Activated naive CD4-positive, alpha-beta T cell (primary cell): ENCODE results near the gene BCL7B.
"Not testable (repeated sequence)": the region's sequence is repeated elsewhere in the genome, so short reads cannot be mapped to it uniquely, and the experiment has no call there.

ENCODE experiments used
- DNase-seq, 4 experiments: peaks; one replicate each; lab custom pipeline; 2025; lab: John Stamatoyannopoulos, UW

Gene BCL7B

GRCh38 chr7:73533742-73534141 is 23.7 kb downstream of the BCL7B start:
- DNase-seq, result no peak

- no peak for DNase-seq
Measured at GRCh38 chr7:73532224-73532623, 25.3 kb downstream of the BCL7B start.

DNA sequence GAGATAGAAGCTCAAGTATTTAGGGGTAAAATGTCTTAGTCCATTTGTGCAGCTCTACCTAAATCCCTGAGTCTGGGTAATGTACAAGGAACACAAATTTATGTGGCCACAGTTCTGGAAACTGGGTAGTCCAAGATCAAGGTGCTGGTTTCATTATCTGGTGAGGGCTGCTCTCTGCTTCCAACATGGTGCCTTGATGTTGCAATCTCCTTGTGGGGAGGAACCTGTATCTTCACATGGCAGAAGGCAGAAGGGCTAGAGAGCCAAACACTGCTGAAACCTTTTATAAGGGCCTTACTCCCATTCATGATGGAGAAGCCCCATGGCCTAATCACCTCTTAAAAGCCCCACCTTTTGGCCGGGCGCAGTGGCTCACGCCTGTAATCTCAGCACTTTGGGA is 26.7 kb downstream of the BCL7B start:
- DNase-seq, result no peak

GRCh38 chr7:73526896-73527821 is 30.3 kb downstream of the BCL7B start:
- no peak for DNase-seq

DNA sequence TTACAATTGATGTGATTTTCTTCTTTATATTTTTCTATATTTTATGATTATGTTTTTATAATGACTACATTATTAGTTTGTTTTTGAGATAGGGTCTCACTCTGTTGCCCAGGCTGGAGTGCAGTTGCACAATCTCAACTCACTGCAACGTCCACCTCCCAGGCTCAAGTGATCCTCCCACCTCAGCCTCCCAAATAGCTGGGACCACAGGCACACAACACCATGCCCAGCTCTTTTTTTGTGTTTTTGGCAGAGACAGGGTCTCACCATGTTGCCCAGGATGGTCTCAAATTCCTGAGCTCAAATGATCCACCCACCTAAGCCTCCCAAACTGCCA is 31.4 kb downstream of the BCL7B start:
- DNase-seq, result not testable (repeated sequence)

GRCh38 chr7:73522105-73522872 is 35.2 kb downstream of the BCL7B start, which contains the start of gene BAZ1B:
BAZ1B (minus strand) TSS chr7:73522293; CDS start chr7:73521933, 360 bp downstream.
- peak; percentile 81 to 94 (median 88) for DNase-seq

GRCh38 chr7:73521636-73522104 is 35.8 kb downstream of the BCL7B start:
- peak in 1 of 4 experiments; percentile 46 for DNase-seq

DNA sequence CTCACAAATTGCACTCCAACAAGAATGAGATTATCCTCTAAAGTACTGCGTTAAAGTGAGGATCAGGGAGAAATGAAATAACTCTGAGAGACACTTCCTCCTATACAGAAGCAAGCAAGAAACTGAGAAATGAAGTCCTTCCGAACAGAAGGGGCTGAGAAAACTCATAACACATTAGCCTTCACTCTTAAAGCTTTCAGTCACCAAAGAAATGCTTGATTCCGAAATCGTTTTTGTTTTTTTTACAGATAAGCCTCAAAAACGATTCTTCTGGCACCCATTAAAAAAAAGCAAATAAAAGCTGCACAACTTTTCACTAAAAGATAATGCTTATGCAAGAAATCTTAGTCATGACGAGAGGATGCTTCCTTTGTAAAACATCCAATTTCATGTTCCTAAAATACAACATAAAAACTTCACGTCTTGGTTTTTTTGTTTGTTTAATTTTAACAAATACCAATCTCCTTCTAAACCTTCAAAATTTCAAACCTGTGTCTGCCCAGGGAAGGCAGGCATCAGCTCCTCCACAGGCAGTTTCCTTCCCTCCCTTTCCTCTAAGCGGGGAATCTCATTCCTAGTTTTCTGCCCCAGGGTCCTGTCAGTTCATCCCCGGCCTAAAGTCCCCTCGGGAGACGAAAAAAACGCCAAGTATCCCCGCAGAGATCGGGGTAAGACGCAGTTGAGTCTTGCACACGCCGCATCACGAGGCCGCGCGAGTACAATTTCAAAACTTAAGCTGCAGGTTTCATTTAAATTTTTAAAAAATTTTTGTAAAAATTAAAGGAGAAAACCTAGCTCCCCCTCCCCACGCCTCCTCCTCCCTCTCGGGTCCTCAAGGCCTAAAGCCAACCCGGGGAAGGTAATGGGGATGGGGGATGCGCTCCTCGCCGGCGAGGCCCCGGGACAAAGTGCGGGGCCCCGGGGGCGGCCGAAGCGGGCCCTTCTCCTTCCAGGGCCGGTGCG is 36.5 kb downstream of the BCL7B start:
- no peak for DNase-seq

- no peak for DNase-seq
Measured at GRCh38 chr7:73519867-73520672, 37.4 kb downstream of the BCL7B start.

DNA sequence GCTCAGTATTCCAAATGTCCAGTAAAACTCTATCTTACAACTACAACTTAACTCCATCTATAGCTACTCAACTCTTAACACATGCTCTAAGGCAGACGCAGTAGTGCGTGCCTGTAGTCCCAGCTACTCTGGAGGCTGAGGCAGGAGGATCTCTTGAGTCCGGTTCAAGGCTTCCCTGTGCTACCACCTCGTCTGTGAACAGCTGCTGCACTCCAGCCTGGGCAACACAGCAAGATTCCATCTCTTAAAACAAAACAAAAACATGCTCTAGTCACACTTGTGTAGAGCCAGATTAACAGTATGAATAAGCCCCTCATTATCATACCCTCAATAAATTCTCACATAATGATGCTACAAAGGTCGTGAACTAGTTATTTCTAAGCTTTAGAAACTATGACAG is 39.0 kb downstream of the BCL7B start:
- no peak for DNase-seq

DNA sequence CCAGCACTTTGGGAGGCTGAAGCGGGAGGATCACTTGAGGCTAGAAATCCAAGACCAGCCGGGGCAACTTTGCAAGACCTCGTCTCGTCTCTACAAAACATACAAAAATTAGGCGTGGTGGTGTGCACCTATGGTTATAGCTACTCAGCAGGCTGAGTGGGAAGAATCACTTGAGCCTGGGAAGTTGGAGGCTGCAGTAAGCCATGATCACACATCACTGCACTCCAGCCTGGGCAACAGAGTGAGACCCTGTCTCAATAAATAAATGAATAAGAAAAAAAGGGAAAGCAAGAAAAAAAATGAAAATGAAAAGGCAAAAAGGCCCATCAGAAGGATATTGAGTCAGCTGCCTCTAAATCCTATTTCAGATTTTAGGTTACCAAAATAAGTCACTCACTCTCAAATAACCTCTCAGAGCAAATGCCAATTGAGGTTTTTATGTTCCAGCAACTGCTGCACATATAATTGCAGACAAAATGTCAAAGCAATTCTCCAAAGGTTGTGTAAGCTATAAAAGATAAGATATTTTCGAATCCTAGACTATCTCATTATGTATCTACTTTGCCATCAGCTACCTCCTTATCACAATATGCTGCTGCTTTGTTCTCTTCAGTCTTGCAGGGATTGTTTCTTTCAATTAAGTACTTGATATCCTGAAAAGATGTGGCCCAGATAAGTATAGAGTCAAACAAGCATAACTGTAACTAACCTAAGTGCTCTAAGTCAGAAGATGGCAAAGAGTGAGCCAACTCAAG is 40.1 kb downstream of the BCL7B start:
- no peak for DNase-seq

DNA sequence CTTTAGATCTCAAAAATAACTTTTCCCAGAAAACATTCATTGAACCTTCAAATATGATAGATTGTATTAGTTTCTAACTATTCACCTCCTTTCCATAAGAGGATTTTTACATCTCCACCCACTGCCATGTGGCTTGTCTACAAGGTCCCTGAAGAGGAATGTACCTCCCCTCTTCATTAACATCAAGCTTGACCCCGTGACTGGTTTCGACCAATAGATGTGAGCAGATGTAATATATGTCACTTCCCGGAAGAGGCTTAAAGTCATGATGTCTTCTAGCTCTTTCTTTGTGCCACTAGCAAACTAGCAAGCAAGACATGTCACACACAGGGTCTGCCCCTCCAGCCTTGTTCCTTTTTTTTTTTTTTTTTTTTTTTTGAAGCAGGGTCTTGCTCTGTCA is 42.3 kb downstream of the BCL7B start:
- no peak for DNase-seq

GRCh38 chr7:73512018-73512780 is 45.3 kb downstream of the BCL7B start:
- DNase-seq, result no peak

GRCh38 chr7:73509463-73509862 is 48.0 kb downstream of the BCL7B start:
- no peak for DNase-seq

GRCh38 chr7:73507556-73507955 is 49.9 kb downstream of the BCL7B start:
- no peak for DNase-seq

DNA sequence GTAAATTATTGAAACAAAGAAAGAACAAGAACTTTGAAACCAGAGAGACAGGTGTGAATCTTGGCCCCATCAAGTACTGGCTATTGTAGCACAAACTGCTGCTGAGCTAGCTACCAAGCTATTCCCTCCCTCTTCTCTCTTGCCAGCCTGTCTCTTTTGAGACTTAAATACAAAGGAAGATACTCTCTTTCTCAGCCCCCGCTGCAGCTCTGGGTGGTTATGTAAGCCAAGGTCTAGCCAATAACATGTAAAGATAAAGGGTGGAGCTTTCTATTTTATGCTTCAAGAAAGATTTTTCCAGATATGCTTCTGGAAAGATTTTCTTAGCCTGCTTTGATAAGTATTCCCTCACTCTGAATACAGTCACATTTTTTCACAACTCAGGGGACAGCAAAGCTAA is 52.6 kb downstream of the BCL7B start:
- DNase-seq, result no peak

GRCh38 chr7:73504017-73504416 is 53.5 kb downstream of the BCL7B start:
- DNase-seq, result no peak

GRCh38 chr7:73503229-73503628 is 54.3 kb downstream of the BCL7B start:
- no peak for DNase-seq

- no peak for DNase-seq
Measured at GRCh38 chr7:73496626-73497025, 60.9 kb downstream of the BCL7B start.
